Naive B cell (primary cell): ENCODE data around the gene KRTAP10-6. TPM values are rescaled to one million over a fixed set of nuclear protein-coding genes. Genes with fewer than 3 reads are reported as not detected.
"Not testable (repeated sequence)": the region's sequence is repeated elsewhere in the genome, so short reads cannot be mapped to it uniquely, and the experiment has no call there.

Experiments used
- ATAC-seq, 2 donors: fragments of 150-1000 bp; cut with Tn5 transposase; 2 replicates each; pipeline ENCODE4 v1.10.0; 2021; ENCODE audit warnings: low read depth in 2 of 2, mild to moderate bottlenecking in 2 of 2, moderate library complexity in 2 of 2
- DNase-seq: peaks from one replicate; pipeline ENCODE4 v3.0.0; 2022
- H3K27ac Mint-ChIP-seq, 6 donors: one replicate each; pipeline ENCODE4 v1.8.0; 2020 to 2022; ENCODE audit warnings: mild to moderate bottlenecking in 6 of 6, mixed read lengths in 6 of 6, moderate library complexity in 5 of 6, inconsistent platforms in 2 of 6
- H3K27me3 Mint-ChIP-seq, 3 donors: one replicate each; pipeline ENCODE4 v1.8.0; 2021 to 2022; ENCODE audit warnings: mixed read lengths in 3 of 3, mild to moderate bottlenecking in 1 of 3
- H3K36me3 Mint-ChIP-seq, 2 donors: one replicate each; pipeline ENCODE4 v1.8.0; 2020 to 2022; ENCODE audit warnings: mixed read lengths in 2 of 2, inconsistent platforms in 1 of 2, mild to moderate bottlenecking in 1 of 2
- H3K4me1 Mint-ChIP-seq, 3 donors: one replicate each; pipeline ENCODE4 v1.8.0; 2020 to 2022; ENCODE audit warnings: mixed read lengths in 3 of 3, inconsistent platforms in 1 of 3, mild to moderate bottlenecking in 1 of 3, moderate library complexity in 1 of 3
- H3K4me3 Mint-ChIP-seq, 8 donors: one replicate each; pipeline ENCODE4 v1.8.0; 2020 to 2022; ENCODE audit warnings: mild to moderate bottlenecking in 8 of 8, mixed read lengths in 8 of 8, moderate library complexity in 8 of 8, inconsistent platforms in 2 of 8
- H3K9me3 Mint-ChIP-seq, 7 donors: one replicate each; pipeline ENCODE4 v1.8.0; 2020 to 2022; ENCODE audit warnings: mixed read lengths in 7 of 7, mild to moderate bottlenecking in 5 of 7, inconsistent platforms in 2 of 7, moderate library complexity in 1 of 7
- polyA plus RNA-seq, 6 donors: library from polyadenylated mRNA; unstranded; fragments of 300-500 nt; fragmentation: Illumina TruSeq; gene quantifications; one replicate each; pipeline ENCODE4 v1.2.3, GENCODE V29; 2021; ENCODE audit warnings: low read depth in 6 of 6

KRTAP10-6 gene
- polyA plus RNA-seq, 6 donors from 2014 or later = not detected

DNA sequence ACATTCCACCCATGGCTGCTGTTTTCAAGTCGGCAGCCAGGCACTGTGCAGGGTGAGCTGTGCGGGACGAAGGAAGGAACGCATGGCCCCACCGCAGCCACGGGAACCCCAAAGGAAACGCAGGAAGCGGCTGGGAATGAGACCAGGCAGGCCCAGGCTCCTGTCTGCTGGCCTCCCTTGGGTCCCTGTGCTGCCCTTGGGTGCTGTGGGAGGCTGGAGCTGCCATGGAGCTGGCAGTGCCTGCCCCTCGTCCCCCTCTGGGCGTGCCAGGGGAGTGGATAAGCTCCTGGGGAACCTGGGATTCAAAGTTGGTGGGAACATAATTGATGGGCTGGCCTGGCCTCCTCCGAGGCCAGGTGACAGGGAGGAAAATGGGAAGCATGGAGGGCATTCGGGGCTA is 24.0 kb downstream of the KRTAP10-6 start:
- DNase-seq = no peak
- H3K4me3 Mint-ChIP-seq = no peak overlapping the region
- peaks cover 13 to 29% (median 29%) of the 10 kb centered on the region in 3 donors for H3K27me3 Mint-ChIP-seq
- peaks cover 2 to 5% (median 3%) of the 10 kb centered on the region in 7 donors for H3K9me3 Mint-ChIP-seq
- ATAC-seq = no peak
- no peak overlapping the region for H3K27ac Mint-ChIP-seq
- H3K4me1 Mint-ChIP-seq = peaks cover 12 to 23% (median 20%) of the 10 kb centered on the region in 3 donors
- H3K36me3 Mint-ChIP-seq = peaks cover 0 to 13% of the 10 kb centered on the region in 2 donors

DNA sequence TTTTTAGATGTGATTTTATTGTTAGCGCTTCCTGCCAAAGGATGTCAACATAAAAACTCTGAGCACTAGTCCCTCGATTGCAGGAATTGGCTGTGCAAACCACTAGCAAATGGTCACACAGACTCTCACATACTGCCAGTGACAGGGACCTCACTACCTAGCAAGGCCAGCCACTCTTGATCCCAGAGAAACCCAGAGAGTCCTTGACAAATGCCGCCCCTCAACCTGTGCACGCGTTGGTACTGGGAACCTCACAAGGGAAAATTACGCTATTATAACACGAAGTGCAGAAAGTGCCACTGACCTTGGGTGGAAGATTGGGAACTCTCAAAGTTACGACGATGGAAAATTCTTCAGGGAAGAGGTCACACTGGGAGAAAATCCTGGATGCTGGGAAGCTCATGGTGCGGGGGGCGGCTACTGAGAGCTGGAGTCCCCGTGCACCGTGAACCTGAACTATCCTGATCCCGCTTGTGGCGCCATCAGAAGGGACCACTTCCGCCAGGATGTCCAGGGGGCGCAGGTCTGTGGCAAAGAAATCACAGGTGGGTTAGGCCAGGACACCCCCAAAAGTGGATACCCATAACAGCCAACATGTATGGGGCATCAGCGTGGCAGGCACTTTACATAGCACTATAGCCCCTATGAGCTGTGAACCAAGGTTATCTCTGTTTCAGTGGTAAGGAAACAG is 24.7 kb downstream of the KRTAP10-6 start:
- Mint-ChIP-seq H3K4me1 (peaks cover 12 to 23% (median 20%) of the 10 kb centered on the region in 3 donors), H3K27me3 (peaks cover 8 to 23% (median 23%) of the 10 kb centered on the region in 3 donors), H3K4me3 (no peak overlapping the region), H3K36me3 (peaks cover 0 to 13% of the 10 kb centered on the region in 2 donors), H3K9me3 (peaks cover 3 to 10% (median 5%) of the 10 kb centered on the region in 7 donors), H3K27ac (peak overlapping the region in 3 of 6 donors; percentile 24 to 72 (median 65))
- ATAC-seq (no peak), DNase-seq (no peak)

DNA sequence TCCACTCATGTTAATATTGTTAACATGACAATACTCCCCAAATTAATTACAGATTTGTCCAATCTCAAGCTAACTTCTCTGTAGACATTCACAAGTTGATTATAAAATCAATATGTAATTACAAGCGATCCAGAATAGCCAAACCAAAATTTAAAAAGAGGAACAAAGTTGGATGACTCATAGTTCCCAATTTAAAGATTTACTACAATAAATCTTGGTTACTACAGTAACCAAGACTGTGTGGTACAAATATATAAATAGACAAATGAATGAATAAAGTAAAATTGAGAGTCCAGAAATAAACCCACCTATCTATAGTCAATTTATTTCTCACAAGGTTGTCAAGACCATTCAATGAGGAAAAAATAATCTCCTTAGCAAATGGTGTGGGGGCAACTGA is 25.9 kb downstream of the KRTAP10-6 start:
- Mint-ChIP-seq H3K36me3 (peaks cover 7 to 8% of the 10 kb centered on the region in 2 donors), H3K27ac (peak overlapping the region in 5 of 6 donors; percentile 15 to 85 (median 40)), H3K27me3 (peaks cover 4 to 16% (median 11%) of the 10 kb centered on the region in 3 donors), H3K4me1 (peaks cover 17 to 33% (median 26%) of the 10 kb centered on the region in 3 donors), H3K4me3 (peak overlapping the region in 2 of 8 donors; percentile 11 to 22), H3K9me3 (peaks cover 7 to 20% (median 11%) of the 10 kb centered on the region in 7 donors)
- DNase-seq = peak; percentile 31
- peak; percentile 73 to 77 for ATAC-seq

DNA sequence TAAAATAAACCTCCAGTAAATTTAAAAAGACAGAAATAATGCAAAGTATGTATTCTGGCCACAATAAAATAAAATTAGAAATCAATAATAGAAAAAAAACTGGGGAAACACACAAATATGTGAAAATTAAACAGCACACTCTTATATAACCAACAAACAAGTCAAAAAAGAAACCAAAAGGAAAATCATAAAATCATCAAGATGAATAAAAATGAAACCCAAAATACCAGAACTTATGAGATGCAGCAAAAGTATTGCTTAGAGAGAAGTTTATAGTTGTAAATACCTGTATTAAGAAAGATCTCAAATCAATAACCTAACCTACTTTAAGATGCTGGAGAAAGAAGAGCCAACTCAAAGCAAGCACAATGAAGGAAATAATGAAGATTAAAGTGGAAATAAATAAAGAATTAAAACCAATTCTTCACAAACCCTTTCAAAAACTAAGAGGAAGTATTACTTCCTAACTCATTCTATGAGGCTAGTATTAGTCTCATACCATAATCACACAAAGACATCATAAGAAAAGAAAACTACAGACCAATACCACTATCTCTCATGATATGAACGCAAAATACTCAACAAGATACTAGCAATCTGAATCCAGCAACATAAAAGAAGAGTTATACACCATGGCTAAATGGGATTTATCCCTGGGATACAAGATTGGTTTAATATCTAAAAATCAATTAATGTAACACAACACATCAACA is 27.3 kb downstream of the KRTAP10-6 start:
- peaks cover 10 to 31% (median 15%) of the 10 kb centered on the region in 7 donors for H3K9me3 Mint-ChIP-seq
- peak; percentile 61 for ATAC-seq
- H3K27ac Mint-ChIP-seq = peak overlapping the region; percentile 44 to 92 (median 88)
- peaks cover 17 to 40% (median 28%) of the 10 kb centered on the region in 3 donors for H3K4me1 Mint-ChIP-seq
- H3K27me3 Mint-ChIP-seq = peaks cover 0 to 11% (median 1%) of the 10 kb centered on the region in 3 donors
- DNase-seq = peak; percentile 13
- peak overlapping the region in 7 of 8 donors; percentile 11 to 77 (median 53) for H3K4me3 Mint-ChIP-seq
- peaks cover 7 to 16% of the 10 kb centered on the region in 2 donors for H3K36me3 Mint-ChIP-seq

DNA sequence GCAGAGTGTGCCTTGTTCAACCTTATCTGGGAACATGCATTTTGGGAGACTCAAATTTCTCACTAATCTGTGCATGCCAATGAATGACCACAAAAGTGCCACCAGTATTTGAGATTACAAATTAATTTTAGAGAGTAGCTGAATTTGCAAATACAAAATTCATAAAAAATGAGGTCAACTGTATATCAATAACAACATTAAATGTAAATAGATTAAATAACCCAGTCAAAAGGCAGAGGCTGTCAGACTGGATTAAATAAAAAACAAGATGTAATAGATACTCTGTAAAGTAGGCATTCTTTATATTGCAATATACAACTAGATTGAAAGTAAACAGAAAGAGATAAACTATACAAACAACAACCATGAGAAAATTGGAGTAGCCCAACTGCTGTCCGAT is 28.2 kb downstream of the KRTAP10-6 start:
- ATAC-seq (no peak), DNase-seq (no peak)
- H3K27me3 Mint-ChIP-seq = peaks cover 0 to 5% (median 2%) of the 10 kb centered on the region in 3 donors
- peaks cover 10 to 36% (median 16%) of the 10 kb centered on the region in 7 donors for H3K9me3 Mint-ChIP-seq
- peak overlapping the region in 1 of 8 donors; percentile 61 for H3K4me3 Mint-ChIP-seq
- peaks cover 7 to 10% of the 10 kb centered on the region in 2 donors for H3K36me3 Mint-ChIP-seq
- H3K4me1 Mint-ChIP-seq = peaks cover 17 to 40% (median 28%) of the 10 kb centered on the region in 3 donors
- H3K27ac Mint-ChIP-seq = peak overlapping the region in 3 of 6 donors; percentile 12 to 92 (median 25)

DNA sequence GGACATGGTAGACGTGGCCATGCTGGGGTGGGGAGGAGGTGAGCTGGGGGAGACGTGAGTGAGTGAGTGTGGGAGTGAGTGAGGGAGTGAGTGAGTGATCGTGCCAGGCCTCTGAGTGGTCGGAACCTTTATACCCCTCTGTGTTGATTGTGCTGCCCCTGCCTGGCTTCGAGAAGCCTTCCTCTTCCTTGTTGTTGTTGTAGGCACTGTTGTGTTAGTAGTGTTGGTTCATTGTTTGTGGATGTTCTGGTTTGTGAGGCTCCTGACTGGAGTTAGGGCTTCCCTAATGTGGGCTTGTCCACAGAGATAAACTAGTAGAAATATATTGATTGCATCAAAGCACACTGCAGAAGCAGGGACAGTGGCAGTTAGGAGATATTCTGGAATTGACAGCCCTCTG is 33.6 kb downstream of the KRTAP10-6 start, which contains the start of gene KRTAP10-3:
Gene KRTAP10-3, minus strand, starts transcription at position 101 of the 400 bp plus-strand sequence. Its CDS starts 80 bp downstream, at position 21.
- Mint-ChIP-seq H3K4me3 (peak within 1 kb of the TSS in 1 of 8 donors; percentile 13), H3K36me3 (peaks cover 7 to 21% of the 10 kb centered on the region in 2 donors), H3K27me3 (peaks cover 7 to 46% (median 38%) of the 10 kb centered on the region in 3 donors), H3K4me1 (peaks cover 12 to 22% (median 15%) of the 10 kb centered on the region in 3 donors), H3K27ac (peak within 1 kb of the TSS in 1 of 6 donors; percentile 79), H3K9me3 (peaks cover 10 to 40% (median 20%) of the 10 kb centered on the region in 7 donors)
- no peak for ATAC-seq
- no peak for DNase-seq

DNA sequence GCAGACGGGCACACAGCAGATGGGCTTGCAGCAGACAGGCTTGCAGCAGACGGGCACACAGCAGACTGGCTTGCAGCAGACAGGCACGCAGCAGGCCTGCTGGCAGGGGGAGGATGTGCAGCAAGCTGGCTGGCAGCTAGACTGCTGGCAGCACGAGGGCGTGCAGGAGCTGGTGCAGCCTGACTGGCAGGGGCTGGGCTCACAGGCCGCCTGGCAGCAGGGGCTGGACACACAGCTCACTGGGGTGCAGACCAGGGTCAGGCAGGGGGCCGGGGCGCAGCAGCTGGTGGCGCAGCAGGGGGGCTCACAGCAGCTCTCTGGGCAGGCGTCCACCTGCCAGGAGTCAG is 34.0 kb downstream of the KRTAP10-6 start:
- not testable (repeated sequence) for ATAC-seq, H3K27ac Mint-ChIP-seq, H3K4me3 Mint-ChIP-seq, DNase-seq
- H3K27me3 Mint-ChIP-seq = peaks cover 9 to 50% (median 38%) of the 10 kb centered on the region in 3 donors
- peaks cover 7 to 21% of the 10 kb centered on the region in 2 donors for H3K36me3 Mint-ChIP-seq
- H3K9me3 Mint-ChIP-seq = peaks cover 10 to 41% (median 20%) of the 10 kb centered on the region in 7 donors
- peaks cover 12 to 22% (median 15%) of the 10 kb centered on the region in 3 donors for H3K4me1 Mint-ChIP-seq

DNA sequence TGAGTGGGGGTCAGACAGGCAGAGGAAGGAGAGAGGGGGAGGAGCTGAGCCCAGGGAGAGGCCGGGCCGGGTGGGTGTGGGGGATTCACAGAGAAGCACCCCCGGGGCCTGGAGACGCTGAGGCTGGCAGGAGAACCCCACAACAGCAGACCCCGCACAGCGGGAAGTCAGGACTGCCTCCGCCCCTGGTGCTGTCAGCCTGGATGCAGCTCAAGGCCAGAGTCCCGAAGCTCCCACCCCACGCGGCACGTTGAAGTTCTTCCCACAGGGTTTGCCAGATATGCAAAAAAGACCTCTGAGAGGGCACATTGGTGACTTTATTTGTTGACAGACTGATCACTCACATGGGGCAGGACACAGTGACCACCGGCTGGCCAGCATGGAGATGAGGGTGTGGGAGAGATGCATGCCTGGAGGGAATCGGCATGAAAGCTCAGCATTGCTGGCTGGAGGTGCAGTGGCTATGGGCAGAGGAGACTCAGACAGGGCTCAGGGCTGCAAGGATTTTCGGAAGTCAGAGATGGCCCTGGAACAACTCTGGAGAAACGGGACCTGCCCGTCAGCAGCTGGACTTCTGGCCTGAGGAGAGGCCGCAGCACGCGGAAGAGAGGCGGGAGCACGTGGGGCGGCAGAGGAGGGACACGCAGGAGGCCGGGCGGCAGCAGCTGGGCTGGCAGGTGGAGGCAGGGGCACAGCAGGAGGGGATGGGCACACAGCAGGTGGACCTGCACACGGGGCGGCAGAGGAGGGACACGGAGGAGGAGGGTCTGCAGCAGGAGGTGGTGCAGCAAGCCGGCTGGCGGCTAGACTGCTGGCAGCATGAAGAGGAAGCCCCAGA is 34.6 kb downstream of the KRTAP10-6 start:
- peaks cover 5 to 35% (median 17%) of the 10 kb centered on the region in 7 donors for H3K9me3 Mint-ChIP-seq

DNA sequence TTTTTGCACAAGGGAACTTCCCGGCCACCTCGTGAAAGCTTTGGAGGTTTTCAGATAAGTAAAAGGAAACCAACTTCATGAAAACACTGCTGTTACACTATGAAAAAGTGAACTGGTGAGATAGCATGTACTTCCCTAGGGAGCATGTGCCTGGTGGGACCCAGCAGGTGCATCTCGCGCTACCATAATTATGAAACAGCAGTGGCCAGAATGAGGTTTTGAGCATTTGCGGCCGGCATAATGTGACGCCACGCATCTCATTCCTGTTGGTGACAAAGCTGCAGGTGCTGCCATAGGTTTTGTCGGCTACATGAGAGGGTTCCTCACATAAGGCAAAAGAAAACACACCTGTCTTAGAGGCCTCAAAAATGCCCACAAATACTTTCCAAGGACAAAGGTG is 35.4 kb downstream of the KRTAP10-6 start:
- H3K27ac Mint-ChIP-seq = peak overlapping the region in 2 of 6 donors; percentile 49 to 58
- DNase-seq = no peak
- peak overlapping the region in 1 of 8 donors; percentile 31 for H3K4me3 Mint-ChIP-seq
- H3K9me3 Mint-ChIP-seq = peaks cover 5 to 28% (median 13%) of the 10 kb centered on the region in 7 donors
- peaks cover 1 to 21% of the 10 kb centered on the region in 2 donors for H3K36me3 Mint-ChIP-seq
- peaks cover 11 to 17% (median 13%) of the 10 kb centered on the region in 3 donors for H3K4me1 Mint-ChIP-seq
- peak; percentile 46 to 70 for ATAC-seq
- H3K27me3 Mint-ChIP-seq = peaks cover 12 to 60% (median 40%) of the 10 kb centered on the region in 3 donors

More for the DNA sequence above, 34.6 kb downstream of the KRTAP10-6 start:
- Mint-ChIP-seq H3K27ac (no peak overlapping the region), H3K36me3 (peaks cover 7 to 21% of the 10 kb centered on the region in 2 donors), H3K4me3 (no peak overlapping the region), H3K4me1 (peaks cover 12 to 22% (median 15%) of the 10 kb centered on the region in 3 donors), H3K27me3 (peaks cover 12 to 56% (median 38%) of the 10 kb centered on the region in 3 donors)
- ATAC-seq = no peak
- DNase-seq = no peak

DNA sequence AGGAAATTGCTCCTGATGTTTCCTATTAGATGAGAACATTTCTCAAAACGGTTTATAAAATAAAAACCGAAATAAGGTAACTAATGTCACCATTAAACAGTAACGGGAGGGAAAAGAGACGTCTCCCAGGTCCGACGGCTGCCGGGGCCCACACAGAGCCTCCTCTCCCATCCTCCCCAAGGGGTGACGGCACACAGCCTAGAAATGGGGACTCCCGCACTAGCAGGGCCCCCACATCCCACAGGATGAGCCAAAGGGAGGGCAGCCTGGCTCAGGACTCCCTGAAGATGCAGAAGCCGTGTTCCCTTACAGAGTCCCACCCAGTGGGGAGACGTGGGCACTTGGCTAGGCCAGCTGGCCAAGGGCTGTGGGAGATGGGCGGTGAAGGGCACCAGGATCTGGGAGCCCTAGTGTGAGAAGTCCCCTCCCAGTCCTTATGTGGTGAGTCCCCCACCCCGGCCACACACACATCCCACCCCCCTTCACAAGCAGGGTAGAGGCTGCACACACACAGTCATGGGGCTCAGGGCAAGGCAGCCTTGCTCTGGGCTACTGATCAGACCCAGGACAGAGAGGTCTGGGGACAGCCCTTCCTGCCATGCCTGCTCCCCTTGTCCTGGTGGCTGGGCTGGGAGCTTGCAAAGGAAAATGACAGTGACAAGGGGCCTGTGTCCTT is 37.0 kb downstream of the KRTAP10-6 start:
- Mint-ChIP-seq H3K36me3 (peaks cover 0 to 14% of the 10 kb centered on the region in 2 donors), H3K4me3 (no peak overlapping the region), H3K9me3 (peaks cover 0 to 19% (median 6%) of the 10 kb centered on the region in 7 donors), H3K4me1 (peaks cover 5 to 10% (median 5%) of the 10 kb centered on the region in 3 donors), H3K27ac (no peak overlapping the region), H3K27me3 (peaks cover 12 to 76% (median 56%) of the 10 kb centered on the region in 3 donors)
- DNase-seq = no peak
- ATAC-seq = no peak

DNA sequence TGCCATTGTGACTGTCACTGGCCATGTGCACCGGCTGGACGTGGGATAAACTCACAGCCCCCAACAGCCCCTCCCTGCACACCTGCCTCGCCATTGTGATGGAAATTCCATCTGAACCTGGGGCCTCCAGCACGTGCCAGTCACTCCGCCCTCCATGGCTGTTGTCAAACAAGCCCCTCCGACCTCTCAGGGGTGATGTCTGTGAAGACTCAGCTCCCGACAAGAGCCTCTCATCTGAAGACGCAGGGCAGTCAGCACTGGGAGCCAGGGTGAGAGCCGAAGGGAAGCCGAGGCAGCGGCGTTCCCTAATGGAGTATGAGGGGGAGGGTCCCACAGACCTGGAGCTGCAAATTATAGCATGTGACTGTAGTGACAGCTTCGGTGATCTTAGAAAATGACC is 39.6 kb downstream of the KRTAP10-6 start:
- peaks cover 2 to 25% of the 10 kb centered on the region in 2 donors for H3K36me3 Mint-ChIP-seq
- peaks cover 7 to 13% (median 7%) of the 10 kb centered on the region in 3 donors for H3K4me1 Mint-ChIP-seq
- no peak for ATAC-seq
- H3K4me3 Mint-ChIP-seq = no peak overlapping the region
- no peak for DNase-seq
- no peak overlapping the region for H3K27ac Mint-ChIP-seq
- H3K9me3 Mint-ChIP-seq = peaks cover 2 to 16% (median 6%) of the 10 kb centered on the region in 7 donors
- H3K27me3 Mint-ChIP-seq = peaks cover 27 to 84% (median 62%) of the 10 kb centered on the region in 3 donors

DNA sequence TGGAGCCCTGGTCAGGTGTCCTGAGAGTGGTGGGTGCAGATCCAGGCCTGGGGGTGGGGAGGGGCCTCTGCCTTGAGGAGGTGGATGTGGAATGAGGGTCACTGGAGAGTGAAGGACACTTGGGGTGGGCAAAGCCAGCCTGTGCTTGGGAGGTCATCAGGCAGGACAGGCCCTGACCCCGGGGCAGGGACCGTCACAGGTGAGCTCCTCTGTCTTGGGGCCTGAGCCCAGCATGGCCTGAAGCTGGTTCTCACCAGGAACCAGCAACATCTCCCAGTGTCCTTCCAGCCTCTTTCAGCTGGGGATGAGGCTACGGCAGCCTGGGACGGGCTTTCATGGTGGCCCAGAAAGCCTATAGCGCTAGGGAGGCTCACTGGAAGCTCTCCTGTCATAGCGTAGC is 40.2 kb downstream of the KRTAP10-6 start:
- peaks cover 26 to 79% (median 57%) of the 10 kb centered on the region in 3 donors for H3K27me3 Mint-ChIP-seq
- no peak for DNase-seq
- no peak overlapping the region for H3K27ac Mint-ChIP-seq
- H3K4me3 Mint-ChIP-seq = no peak overlapping the region
- H3K4me1 Mint-ChIP-seq = peaks cover 9 to 18% (median 11%) of the 10 kb centered on the region in 3 donors
- H3K9me3 Mint-ChIP-seq = peaks cover 3 to 21% (median 11%) of the 10 kb centered on the region in 7 donors
- peaks cover 7 to 25% of the 10 kb centered on the region in 2 donors for H3K36me3 Mint-ChIP-seq
- ATAC-seq = no peak
